ENCODE measurements around the gene CTRB2. TPM values are rescaled to one million over a fixed set of nuclear protein-coding genes. Genes with fewer than 3 reads are reported as not detected.
"Not testable (repeated sequence)": the region's sequence is repeated elsewhere in the genome, so short reads cannot be mapped to it uniquely, and the experiment has no call there.

The CTRB2 gene
- total RNA-seq, 3 donors from 2014 or later, result not detected

DNA sequence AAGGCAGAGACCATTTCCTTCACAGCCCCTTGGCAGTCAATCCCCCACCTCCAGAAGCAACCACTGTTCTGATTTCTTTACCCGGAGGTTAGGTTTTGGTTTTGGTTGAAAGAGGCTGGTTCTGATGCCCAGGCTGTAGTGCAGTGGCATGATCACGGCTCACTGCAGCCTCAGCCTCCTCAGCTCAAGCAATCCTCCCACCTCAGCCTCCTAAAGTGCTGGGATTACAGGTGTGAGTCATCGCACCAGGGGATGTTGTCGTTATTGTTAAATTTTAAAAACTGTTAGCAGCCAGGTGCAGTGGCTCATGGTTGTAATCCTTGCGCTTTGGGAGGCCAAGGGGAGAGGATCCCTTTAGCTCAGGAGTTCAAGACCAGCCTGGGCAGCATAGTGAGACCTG lies 3.0 kb upstream of the CTRB2 start:
- ATAC-seq (no peak), DNase-seq (no peak)
- Histone ChIP-seq H3K36me3 (ENCODE audit: low read depth) (no peaks in the 10 kb centered on the region), H3K4me1 (ENCODE audit: low read depth) (no peaks in the 10 kb centered on the region), H3K9me3 (no peaks in the 10 kb centered on the region), H3K4me3 (no peak overlapping the region)
- TF ChIP-seq CTCF (IDR thresholded peaks at IDR 0.05), result no peak
- intact Hi-C loops (cut with DNase I, micrococcal nuclease), result no loop called here

DNA sequence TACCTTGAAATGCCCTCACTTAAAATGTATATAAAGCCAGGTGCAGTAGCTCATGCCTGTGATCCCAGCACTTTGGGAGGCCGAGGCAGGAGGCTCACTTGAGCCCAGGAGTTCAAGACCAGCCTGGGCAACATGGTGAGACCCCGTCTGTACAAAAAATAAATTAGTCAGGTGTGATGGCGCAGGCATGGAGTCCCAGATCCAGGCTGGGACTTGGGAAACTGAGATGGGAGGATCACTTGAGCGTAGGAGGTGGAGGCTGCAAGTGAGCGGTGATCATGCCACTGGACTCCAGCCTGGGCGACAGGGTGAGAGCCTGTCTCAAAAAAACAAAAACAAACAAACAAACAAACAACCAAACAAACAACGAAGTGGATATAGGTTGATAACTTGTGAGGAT lies 2.6 kb upstream of the CTRB2 start:
- ATAC-seq; H3K9me3 ChIP-seq; intact Hi-C loops (cut with DNase I, micrococcal nuclease); DNase-seq; H3K36me3 ChIP-seq (ENCODE audit: low read depth); H3K4me1 ChIP-seq (ENCODE audit: low read depth); H3K4me3 ChIP-seq: not testable (repeated sequence)

DNA sequence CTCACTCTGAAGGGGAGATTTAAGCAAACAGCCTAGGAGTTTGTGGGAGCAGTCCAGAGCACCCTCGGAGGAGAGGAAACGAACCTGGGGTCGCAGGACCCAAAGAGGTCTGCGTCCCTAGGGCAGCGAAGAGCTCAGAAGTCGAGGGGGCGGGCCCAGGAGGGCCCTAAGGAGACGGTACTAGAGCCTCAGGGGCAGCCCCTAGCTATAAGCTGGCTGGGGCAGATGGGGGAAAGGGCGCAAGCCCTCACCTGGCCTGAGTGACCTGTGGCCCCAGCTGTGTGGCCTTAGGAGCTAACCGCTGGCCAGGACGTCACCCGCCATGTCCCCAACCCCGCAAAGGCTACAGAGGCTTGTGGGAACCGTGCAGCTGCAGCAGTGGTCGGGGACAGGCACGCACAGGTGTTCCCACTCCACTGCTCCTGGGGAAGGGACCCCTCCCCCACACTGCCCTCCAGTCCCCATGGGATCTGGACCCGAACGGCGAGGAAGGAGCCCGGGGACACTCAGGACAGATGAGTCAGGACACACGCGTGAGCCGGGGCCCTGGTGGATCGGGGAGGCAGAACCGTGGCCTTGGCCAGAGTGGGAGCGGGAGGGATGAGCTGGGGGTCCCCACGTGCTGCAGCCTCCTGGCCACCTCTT lies 2.0 kb upstream of the CTRB2 start:
- DNase-seq (no peak), ATAC-seq (no peak)
- H3K4me3 ChIP-seq, result no peak overlapping the region
- H3K9me3 ChIP-seq, result no peaks in the 10 kb centered on the region
- no peaks in the 10 kb centered on the region for H3K36me3 ChIP-seq (ENCODE audit: low read depth)
- no peaks in the 10 kb centered on the region for H3K4me1 ChIP-seq (ENCODE audit: low read depth)
- intact Hi-C loops (cut with DNase I, micrococcal nuclease), result no loop called here
- TF ChIP-seq CTCF (IDR thresholded peaks at IDR 0.05), result no peak

DNA sequence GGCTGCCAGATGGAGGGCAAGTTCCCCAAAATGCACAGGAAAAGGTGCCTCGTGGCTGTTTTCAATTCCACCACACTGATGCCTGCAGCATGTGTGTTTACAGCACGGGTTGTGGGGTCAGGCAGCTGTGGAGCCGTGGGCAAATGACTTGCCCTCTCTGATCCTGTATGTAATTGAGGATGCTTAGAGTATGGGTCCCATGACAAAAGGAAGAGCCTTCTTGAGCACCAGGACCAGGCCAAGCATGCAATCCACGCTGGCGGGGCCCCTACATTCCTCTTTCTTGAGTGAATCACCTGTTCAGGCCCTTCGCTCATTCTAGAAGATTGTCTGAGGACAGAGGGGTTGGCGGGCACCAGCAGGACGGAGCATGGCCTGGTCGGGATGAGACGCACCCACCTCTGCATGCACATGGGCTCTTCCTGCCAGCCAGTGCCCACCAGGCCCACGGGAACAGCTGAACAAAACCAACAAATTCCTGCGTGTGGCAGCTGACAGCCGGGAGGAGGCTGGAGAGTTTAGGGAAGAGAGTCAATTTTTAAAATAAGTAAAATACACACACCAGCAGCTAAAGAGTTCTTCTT lies 1.4 kb upstream of the CTRB2 start:
- Histone ChIP-seq H3K4me3 (no peak overlapping the region), H3K36me3 (ENCODE audit: low read depth) (no peaks in the 10 kb centered on the region), H3K9me3 (no peaks in the 10 kb centered on the region), H3K4me1 (ENCODE audit: low read depth) (no peaks in the 10 kb centered on the region)
- intact Hi-C loops (cut with DNase I, micrococcal nuclease), result no loop called here
- ATAC-seq, result no peak
- TF ChIP-seq CTCF (IDR thresholded peaks at IDR 0.05), result no peak
- peak in 1 of 3 donors; percentile 17 for DNase-seq

GRCh38 chr16:75207831-75208230 lies 870 bp upstream of the CTRB2 start:
- TF ChIP-seq CTCF (IDR thresholded peaks at IDR 0.05), result no peak
- intact Hi-C loops (cut with DNase I, micrococcal nuclease), result loop anchor here (2.0 kb wide), 1 partner anchor 17 kb away; no protein-coding TSS in a partner anchor

DNA sequence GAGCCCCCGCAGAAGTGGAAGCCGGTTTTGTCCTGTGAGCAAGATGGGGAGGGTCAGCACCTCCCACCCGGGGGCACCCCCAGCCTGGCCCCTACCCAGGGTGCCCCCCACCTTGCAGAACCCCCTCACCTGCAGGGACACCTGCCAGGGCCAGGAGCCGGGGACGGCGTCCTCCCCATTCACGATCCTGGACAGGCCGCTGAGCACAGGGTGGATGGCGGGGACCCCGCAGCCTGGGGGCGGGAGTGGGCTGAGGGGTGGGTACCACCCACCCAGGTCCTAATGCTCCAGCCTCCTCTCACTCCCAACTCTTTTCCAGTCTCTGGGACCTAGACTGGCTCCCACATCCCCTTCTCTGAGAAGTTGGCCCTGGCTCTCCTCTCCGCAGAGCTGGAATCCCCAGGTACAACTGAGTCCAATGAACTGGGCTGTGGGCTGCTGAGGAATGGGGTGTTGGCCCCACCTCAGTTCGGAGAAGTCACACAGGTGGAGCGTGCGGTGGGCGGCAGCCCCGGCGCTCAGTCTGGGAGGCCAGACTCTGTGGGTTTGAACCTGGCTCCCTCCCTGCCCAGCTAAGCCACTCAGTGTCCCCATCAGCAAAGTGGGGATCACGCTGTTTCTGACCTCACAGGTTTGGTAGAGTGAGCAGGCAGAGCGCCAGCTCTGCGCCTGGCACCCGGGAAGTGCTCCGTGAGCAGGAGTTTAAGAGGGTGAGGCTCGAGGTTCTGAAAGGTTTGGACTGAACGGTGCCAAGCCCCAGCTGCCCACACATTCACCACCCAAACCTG lies 806 bp downstream of the CTRB2 start:
- not testable (repeated sequence) for H3K36me3 ChIP-seq (ENCODE audit: low read depth); H3K9me3 ChIP-seq; H3K4me1 ChIP-seq (ENCODE audit: low read depth); H3K4me3 ChIP-seq
- ATAC-seq (peak; percentile 11), DNase-seq (peak in 2 of 3 donors; percentile 14 to 27)
- intact Hi-C loops (cut with DNase I, micrococcal nuclease), result loop anchor here (2.0 kb wide), 1 partner anchor 19 kb away; no protein-coding TSS in a partner anchor

More at GRCh38 chr16:75207831-75208230, 870 bp upstream of the CTRB2 start:
- Histone ChIP-seq H3K36me3 (ENCODE audit: low read depth) (no peaks in the 10 kb centered on the region), H3K4me3 (no peak overlapping the region), H3K9me3 (no peaks in the 10 kb centered on the region), H3K4me1 (ENCODE audit: low read depth) (no peaks in the 10 kb centered on the region)
- no peak for ATAC-seq
- peak in 1 of 3 donors; percentile 26 for DNase-seq

GRCh38 chr16:75205438-75205837 lies 1.5 kb downstream of the CTRB2 start:
- H3K36me3 ChIP-seq (ENCODE audit: low read depth); ATAC-seq; H3K4me1 ChIP-seq (ENCODE audit: low read depth); intact Hi-C loops (cut with DNase I, micrococcal nuclease); H3K4me3 ChIP-seq; DNase-seq; H3K9me3 ChIP-seq: not testable (repeated sequence)

DNA sequence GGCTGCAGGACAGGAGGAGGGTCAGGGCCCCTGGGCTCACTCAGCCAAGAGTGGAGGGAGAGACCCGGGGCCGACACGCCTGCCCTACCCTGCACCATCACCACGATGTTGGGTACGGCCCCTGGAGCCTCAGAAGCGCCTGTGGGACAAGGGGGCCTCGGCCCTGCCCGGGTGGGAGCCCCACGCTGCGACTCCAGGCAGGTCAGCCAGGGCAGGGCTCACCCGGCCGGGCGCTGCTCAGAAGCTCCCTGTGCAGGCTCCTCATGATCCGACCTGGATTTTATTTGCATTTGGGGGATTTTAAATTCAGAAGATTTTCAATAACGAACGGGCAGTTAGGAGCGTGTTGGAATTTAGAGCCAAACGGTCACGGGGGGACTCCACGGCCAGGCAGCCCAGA lies 2.1 kb downstream of the CTRB2 start:
- H3K4me1 ChIP-seq (ENCODE audit: low read depth); H3K4me3 ChIP-seq; H3K9me3 ChIP-seq; DNase-seq; H3K36me3 ChIP-seq (ENCODE audit: low read depth); ATAC-seq; intact Hi-C loops (cut with DNase I, micrococcal nuclease): not testable (repeated sequence)

All from mucosa of descending colon (tissue), 3 donors.